ENCODE results near the gene PTPRN2.

DNA sequence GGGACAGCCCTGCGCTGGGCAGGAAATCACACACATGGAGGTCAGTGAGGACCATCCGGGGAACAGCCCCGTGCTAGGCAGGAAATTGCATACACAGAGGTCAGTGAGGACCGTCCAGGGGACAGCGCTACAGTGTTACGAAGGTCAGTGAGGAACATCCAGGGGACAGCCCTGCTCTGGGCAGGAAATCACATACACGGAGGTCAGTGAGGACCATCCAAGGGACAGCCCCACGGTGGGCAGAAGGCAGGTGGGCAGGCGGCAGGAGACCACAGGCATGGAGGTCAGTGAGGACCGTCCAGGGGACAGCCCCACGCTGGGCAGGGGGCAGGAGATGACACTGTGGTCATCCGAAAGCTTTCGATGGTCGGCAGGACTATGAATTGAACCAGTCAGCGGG is 79.7 kb downstream of the PTPRN2 start:
- TF ChIP-seq MXI1 (IDR thresholded peaks at IDR 0.05; ENCODE audit: borderline replicate concordance, low read depth, low read length) (no peak), TARDBP (CRISPR knock-in tag; IDR thresholded peaks at IDR 0.05) (no peak), POLR2A (IDR thresholded peaks at IDR 0.05; ENCODE audit: insufficient read depth in 1 of 2, low read depth in 2 of 2, low read length in 2 of 2) (no peak), MLLT10 (CRISPR knock-in tag; IDR thresholded peaks at IDR 0.05) (no peak), TRIM24 (CRISPR knock-in tag; IDR thresholded peaks at IDR 0.05) (no peak), NFRKB (IDR thresholded peaks at IDR 0.05) (no peak), NR2C2 (CRISPR knock-in tag; IDR thresholded peaks at IDR 0.05; ENCODE audit: borderline replicate concordance) (no peak), HOMEZ (CRISPR knock-in tag; IDR thresholded peaks at IDR 0.05; ENCODE audit: low read depth) (no peak)
- TF ChIP-seq, protein P1, sequence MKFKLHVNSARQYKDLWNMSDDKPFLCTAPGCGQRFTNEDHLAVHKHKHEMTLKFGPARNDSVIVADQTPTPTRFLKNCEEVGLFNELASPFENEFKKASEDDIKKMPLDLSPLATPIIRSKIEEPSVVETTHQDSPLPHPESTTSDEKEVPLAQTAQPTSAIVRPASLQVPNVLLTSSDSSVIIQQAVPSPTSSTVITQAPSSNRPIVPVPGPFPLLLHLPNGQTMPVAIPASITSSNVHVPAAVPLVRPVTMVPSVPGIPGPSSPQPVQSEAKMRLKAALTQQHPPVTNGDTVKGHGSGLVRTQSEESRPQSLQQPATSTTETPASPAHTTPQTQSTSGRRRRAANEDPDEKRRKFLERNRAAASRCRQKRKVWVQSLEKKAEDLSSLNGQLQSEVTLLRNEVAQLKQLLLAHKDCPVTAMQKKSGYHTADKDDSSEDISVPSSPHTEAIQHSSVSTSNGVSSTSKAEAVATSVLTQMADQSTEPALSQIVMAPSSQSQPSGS (CRISPR knock-in tag; IDR thresholded peaks at IDR 0.05) = no peak
